GM12878 (cell line): ENCODE data around the gene TCEA2.

Experiments used
- CREB1 ChIP-seq: IDR thresholded peaks from 2 replicates; pipeline ENCODE4 v1.6.1; 2012; ENCODE audit warnings: low read depth, mild to moderate bottlenecking, inconsistent platforms
- CTCF ChIP-seq, 3 experiments: IDR thresholded peaks in 2 of 3; conservative IDR thresholded peaks in 1 of 3; 2 replicates each; pipeline ENCODE4 v1.5.1; 2011; ENCODE audit warnings: low read depth in 3 of 3, low read length in 3 of 3, mild to moderate bottlenecking in 3 of 3, control low read depth in 2 of 3, moderate library complexity in 2 of 3, inconsistent platforms in 1 of 3, mixed read lengths in 1 of 3; ENCODE audit not compliant: control insufficient read depth in 2 of 3, insufficient read depth in 1 of 3; ENCODE audit errors: extremely low read depth in 1 of 3
- EGR1 ChIP-seq, 2 experiments: IDR thresholded peaks; 1 replicate in 1 of 2; 2 replicates in 1 of 2; pipeline ENCODE4 v1.6.1; 2011 to 2012; ENCODE audit warnings: low read depth in 2 of 2, low read length in 2 of 2, borderline replicate concordance in 1 of 2, mild to moderate bottlenecking in 1 of 2, moderate library complexity in 1 of 2
- TF ChIP-seq, protein P1 (sequence below): IDR thresholded peaks from 2 replicates; pipeline ENCODE4 v1.6.1; 2011; ENCODE audit warnings: borderline replicate concordance, low read depth, mild to moderate bottlenecking, moderate library complexity, mixed read lengths, low read length; ENCODE audit not compliant: insufficient read depth; ENCODE audit errors: extremely low read length

- TF ChIP-seq CTCF (IDR thresholded peaks at IDR 0.05 in 2 of 3, conservative IDR thresholded peaks at IDR 0.05 in 1 of 3; ENCODE audit: control insufficient read depth in 2 of 3, extremely low read depth in 1 of 3, insufficient read depth in 1 of 3, low read depth in 3 of 3, low read length in 3 of 3) (no peak), EGR1 (IDR thresholded peaks at IDR 0.05; ENCODE audit: borderline replicate concordance in 1 of 2, low read depth in 2 of 2, low read length in 2 of 2) (no peak), CREB1 (no peak)
- TF ChIP-seq, protein P1, sequence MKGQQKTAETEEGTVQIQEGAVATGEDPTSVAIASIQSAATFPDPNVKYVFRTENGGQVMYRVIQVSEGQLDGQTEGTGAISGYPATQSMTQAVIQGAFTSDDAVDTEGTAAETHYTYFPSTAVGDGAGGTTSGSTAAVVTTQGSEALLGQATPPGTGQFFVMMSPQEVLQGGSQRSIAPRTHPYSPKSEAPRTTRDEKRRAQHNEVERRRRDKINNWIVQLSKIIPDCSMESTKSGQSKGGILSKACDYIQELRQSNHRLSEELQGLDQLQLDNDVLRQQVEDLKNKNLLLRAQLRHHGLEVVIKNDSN, result no peak
Observed at GRCh38 chr20:64055396-64055892, 7.6 kb upstream of the TCEA2 start.
